HG03469 (cell line): ENCODE data around the gene DAPK1.
"Not testable (repeated sequence)": the region's sequence is repeated elsewhere in the genome, so short reads cannot be mapped to it uniquely, and the experiment has no call there.

Experiments
- ATAC-seq: cut with Tn5 transposase; IDR thresholded peaks from one replicate; pipeline ENCODE4 v1.9.1; 2021; ENCODE audit warnings: mild to moderate bottlenecking, moderate library complexity, moderate number of reproducible peaks; ENCODE audit not compliant: unreplicated experiment

DAPK1 gene

GRCh38 chr9:87540444-87541105 is 42.9 kb downstream of the DAPK1 start:
- no peak for ATAC-seq

GRCh38 chr9:87541663-87542062 is 44.0 kb downstream of the DAPK1 start:
- no peak for ATAC-seq

- ATAC-seq, result no peak
Observed at GRCh38 chr9:87542141-87542540, 44.5 kb downstream of the DAPK1 start.

- ATAC-seq, result no peak
Observed at GRCh38 chr9:87543251-87543650, 45.6 kb downstream of the DAPK1 start.

DNA sequence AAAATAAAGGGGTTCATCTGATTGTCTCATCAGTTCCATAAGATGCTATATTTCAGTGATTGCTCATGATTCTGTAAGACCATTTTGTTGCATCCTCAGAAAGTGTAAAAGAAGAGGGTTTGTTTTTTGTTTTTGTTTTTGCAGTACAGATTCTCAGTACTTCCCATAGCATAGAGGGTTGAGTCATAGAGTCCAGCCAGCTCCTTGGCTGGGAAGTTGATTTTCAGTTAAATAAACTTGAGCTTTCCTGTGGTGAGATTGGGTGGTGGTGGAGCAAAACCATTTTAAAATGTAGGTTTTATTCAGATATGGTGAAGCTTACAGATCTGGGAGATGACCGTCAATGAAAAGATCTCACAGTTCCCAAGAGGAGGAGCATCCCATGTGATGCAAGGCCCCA is 48.2 kb downstream of the DAPK1 start:
- ATAC-seq, result no peak

GRCh38 chr9:87546704-87547103 is 49.0 kb downstream of the DAPK1 start:
- no peak for ATAC-seq

- no peak for ATAC-seq
Observed at GRCh38 chr9:87547671-87548081, 50.0 kb downstream of the DAPK1 start.

- ATAC-seq, result no peak
Observed at GRCh38 chr9:87548159-87548558, 50.5 kb downstream of the DAPK1 start.

GRCh38 chr9:87549088-87549487 is 51.4 kb downstream of the DAPK1 start:
- ATAC-seq, result not testable (repeated sequence)

DNA sequence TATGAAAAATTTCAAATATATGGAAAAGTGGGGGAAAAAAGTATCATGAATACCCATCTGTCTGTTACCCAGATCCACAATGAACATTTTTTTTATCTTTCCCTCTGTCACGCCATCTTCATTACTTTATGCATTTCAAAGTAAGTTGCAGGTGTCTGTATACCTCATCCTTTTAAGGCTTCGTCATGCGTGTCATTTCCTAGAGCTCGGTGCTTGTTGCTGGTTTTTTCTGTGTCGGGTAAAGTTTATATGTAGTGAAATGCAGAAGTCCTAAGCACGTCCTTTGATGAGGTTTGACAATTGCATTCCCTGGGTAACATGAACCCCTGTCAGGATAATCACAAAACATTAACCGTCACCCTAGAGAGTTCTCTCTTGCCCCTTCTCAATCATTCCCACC is 52.1 kb downstream of the DAPK1 start:
- ATAC-seq, result no peak

DNA sequence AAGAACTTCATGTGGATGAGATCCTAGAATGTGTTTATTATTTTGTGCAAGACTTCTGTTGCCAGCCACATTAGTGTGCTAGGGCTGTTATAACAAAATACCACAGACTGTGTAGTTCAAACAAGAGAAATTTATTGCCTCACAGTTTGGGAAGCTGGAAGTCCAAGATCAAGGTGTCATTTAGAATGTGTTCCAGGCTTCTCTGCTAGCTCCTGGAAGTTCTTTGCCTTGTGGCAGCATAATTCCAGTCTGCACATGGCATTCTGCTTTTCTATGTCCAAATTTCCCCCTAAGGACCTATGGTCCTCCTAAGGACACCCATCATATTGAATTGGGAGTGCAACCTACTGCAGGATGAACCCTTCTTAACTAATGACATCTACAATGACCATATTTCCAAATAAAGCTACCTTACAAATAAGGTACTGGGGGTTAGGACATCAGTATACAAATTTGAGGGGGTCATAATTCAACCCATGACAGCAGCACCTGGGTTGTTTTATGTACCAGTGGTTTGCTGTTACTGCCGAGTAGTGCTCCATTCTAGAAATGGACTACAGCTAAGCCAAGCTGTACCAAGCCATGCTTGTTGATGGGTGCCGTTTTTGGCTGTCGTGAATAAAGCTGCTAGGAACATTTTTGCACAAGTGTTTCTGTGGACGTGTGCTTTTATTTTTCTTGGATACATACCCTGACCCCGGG is 52.7 kb downstream of the DAPK1 start:
- ATAC-seq, result no peak

DNA sequence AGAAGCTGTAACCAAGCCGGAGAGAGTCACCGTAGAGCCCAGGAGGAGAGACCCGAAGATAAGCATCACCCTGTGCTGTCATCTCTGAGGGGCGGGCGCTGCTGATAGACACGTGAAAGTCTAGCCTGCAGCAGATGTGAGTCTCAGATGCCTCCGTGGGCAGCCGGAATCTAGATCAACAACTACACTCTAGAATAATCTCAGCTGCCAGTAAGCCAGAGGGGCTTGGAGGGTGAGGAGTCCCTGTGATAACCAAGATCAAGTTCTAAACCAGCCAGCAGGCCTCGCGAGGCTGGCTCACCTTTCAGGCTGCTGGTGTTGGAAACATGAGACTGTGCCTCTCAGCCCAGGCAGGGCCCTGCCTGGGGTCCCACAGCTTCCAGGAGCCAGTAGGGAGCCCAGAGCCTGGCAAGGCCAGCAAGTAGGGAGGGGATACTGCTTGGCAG is 54.1 kb downstream of the DAPK1 start:
- ATAC-seq, result no peak

DNA sequence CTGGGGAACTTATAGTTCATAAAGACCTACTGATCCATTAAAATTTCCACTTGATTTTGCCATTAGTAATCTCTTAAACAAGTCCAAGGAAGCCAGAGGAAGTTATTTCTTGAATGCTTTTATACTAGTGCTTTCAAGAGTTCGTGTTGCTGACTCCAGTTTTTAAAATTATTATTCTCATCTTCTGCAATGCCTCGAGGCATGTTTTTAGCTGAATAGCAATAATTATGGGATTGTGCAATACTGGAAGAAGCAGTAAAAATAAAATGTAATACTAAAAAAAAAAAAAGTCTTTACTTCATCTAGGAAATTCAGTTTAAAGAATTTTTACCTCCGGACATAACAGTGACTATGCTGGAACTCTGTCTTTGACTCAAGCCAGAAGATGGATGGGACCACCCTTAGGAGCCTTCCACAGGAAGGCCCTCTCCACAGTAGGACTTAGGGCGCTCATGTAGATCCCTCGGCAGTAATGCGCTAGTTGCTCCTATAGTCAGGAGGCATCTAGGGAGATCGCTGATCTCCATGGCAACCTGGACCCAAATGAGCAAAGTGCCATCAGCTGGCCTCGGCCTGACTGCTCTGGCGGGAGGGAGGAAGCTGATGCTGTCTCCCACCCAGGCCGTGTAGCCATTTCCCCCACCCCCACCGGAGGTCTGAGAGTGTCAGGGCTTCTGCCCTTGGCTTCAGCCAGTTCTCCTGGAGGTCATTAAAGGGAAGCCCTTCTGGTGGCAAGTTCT is 56.7 kb downstream of the DAPK1 start:
- no peak for ATAC-seq

GRCh38 chr9:87554976-87555375 is 57.3 kb downstream of the DAPK1 start:
- ATAC-seq, result no peak

- no peak for ATAC-seq
Observed at GRCh38 chr9:87556039-87556438, 58.4 kb downstream of the DAPK1 start.

DNA sequence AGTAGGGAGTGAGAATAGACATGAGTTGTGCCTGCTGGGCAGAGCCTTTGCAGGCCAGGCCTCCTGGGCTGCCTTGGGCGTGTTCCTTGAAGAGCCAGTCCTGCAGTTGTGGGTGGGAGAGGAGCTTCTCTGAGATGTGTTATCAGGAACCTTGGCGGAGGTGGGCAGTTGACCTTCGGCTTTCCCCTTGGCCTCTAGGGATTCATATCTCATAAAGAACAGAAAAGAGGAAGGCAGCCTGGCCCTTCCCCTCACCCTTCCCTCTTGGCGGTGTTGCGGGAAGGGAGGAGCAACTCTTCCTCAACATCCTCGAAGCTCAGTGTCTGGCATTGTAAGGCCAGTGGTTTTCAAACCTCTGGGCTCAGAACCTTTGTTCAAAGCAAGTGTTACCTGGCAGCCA is 59.2 kb downstream of the DAPK1 start:
- ATAC-seq, result no peak

DNA sequence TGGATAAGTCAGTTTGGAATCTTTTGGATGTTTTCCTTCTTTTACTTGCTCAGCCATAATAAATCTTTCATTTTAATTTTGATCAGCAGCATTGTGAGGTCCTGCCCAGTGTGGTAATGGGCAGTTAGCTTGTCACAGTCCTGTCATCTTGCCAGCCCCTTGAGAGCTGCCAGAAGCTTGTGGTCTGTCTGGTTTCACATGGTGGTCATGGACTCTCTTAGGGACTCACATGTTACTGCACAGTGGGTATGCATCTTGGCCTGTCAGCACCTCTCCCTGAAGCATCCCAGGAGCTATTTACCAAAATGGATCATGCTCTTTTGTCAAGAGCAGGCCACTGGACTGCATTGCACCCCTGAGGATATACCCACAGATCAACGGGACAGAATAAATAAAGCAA is 60.3 kb downstream of the DAPK1 start:
- no peak for ATAC-seq

DNA sequence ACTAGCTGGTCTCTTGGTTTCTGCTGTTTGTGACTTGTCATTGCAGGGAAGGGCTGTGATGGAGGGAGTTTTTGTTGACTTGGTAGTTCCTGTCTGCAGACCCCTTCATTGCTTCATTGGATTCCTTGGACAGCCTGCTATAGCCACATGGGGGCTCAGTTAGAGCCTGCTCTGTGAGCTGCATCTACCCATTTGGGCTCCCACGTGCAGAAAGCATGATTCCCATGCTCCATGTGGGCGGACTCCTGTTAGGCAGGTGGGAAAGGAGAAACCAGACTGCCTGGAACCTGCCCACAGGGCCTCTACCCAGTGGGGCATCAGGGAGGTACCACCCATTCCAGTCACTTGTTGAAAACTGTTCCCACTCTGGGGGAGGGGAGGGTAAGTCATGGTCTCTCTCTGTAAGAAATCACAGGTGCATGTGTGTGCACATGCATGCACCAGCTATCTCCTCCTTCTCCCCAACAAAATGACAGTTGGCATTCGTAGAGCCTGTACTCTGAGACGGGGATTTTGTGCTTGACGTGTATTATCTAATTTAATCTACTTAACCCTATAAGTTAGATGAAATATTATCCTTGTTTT is 61.0 kb downstream of the DAPK1 start:
- no peak for ATAC-seq

GRCh38 chr9:87562062-87562461 is 64.4 kb downstream of the DAPK1 start:
- ATAC-seq, result no peak

DNA sequence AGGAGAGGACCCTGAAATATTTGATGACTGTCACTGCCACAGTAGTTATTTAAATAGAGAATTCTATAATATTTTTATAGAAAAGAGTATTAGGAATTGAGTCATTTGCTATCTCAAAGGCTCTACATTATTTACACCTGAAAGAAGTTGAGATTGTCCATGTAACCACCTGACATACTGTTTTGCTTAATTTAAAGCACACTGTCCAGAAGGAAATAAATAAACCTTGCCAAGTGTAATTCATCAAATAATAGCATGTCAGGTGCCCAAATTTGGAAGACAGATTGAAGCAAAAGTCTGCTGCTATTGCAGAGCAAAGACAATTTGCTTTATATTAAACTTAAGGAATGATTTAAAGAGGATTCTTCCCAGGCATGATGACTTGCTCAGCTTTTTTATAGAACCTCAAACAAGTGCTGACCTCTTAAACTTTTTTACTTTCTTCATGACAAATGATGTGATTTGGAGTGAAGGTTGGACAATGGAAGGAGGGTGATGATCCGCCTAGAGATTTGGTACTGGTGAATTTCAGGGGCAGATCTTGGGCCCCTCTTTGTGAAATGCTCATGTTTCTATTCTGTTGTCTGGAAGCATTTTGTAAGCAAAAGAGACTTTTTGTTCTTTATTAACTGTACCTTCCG is 65.0 kb downstream of the DAPK1 start:
- no peak for ATAC-seq

DNA sequence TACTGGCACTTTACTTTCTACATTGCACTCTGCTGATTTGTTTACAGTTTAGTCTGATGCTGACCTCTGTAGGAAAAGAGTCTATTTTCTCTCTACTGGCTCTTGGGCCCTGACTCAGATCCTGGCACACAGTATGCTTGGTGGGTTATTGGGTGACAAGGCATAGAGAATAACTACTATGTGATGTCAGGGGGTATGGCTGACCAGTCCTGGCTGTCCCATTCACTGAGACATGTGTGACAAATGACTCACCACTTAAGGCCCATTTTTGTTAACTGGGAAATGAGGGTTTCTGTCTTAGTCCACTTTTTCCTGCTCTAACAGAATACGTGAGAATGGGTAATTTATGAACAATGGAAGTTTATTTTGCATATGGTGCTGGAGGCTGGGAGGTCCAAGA is 66.4 kb downstream of the DAPK1 start:
- no peak for ATAC-seq
